Measurements from ENCODE around the gene ZEB2. TPM values are rescaled to one million over a fixed set of nuclear protein-coding genes. Genes with fewer than 3 reads are reported as not detected.

Gene ZEB2
- total RNA-seq, 1 experiment from 2014 or later = 1.1 TPM

- no peaks in the 10 kb centered on the region for H3K36me3 ChIP-seq (ENCODE audit: control insufficient read depth, insufficient read depth, low read length)
- DNase-seq (ENCODE audit: low read depth, low spot score) (no peak), ATAC-seq (no peak)
- intact Hi-C loops (cut with micrococcal nuclease; ENCODE audit: unreplicated experiment) (no loop called here), in situ Hi-C loops (cut with HindIII; ENCODE audit: low pct_unique_long_range_greater_than_20kb, low sequenced_read_pairs) (no loop called here)
- H3K27me3 ChIP-seq (ENCODE audit: control insufficient read depth, insufficient read depth, low read length) = no peaks in the 10 kb centered on the region
- H3K27ac ChIP-seq (ENCODE audit: low read length) = no peak overlapping the region
- CTCF ChIA-PET = no interaction called here
- POLR2A ChIA-PET = no interaction called here
- no peaks in the 10 kb centered on the region for H3K4me1 ChIP-seq (ENCODE audit: control insufficient read depth, insufficient read depth, low read length)
- no TSS peak for BruUV-seq (replicated peaks)
- H3K4me3 ChIP-seq (ENCODE audit: low read depth in 2 of 2, low read length in 2 of 2) = no peak overlapping the region
- H3K9me3 ChIP-seq (ENCODE audit: control insufficient read depth, insufficient read depth, low read depth, low read length) = no peaks in the 10 kb centered on the region
- TF ChIP-seq CTCF (IDR thresholded peaks at IDR 0.05) (no peak), REST (IDR thresholded peaks at IDR 0.05; ENCODE audit: insufficient read depth in 1 of 2, low read depth in 2 of 2, low read length in 1 of 2) (no peak), SIN3A (IDR thresholded peaks at IDR 0.05; ENCODE audit: borderline replicate concordance, insufficient read depth, low read depth, low read length) (no peak), POLR2AphosphoS5 (IDR thresholded peaks at IDR 0.05; ENCODE audit: low read depth, low read length) (no peak), TCF7L2 (IDR thresholded peaks at IDR 0.05; ENCODE audit: low read depth, low read length) (no peak)
These were observed 113.7 kb downstream of the ZEB2 start for GRCh38 chr2:144405982-144406788.

- Histone ChIP-seq H3K27ac (ENCODE audit: low read length) (no peak overlapping the region), H3K9me3 (ENCODE audit: control insufficient read depth, insufficient read depth, low read depth, low read length) (no peaks in the 10 kb centered on the region), H3K4me3 (ENCODE audit: low read depth in 2 of 2, low read length in 2 of 2) (no peak overlapping the region), H3K36me3 (ENCODE audit: control insufficient read depth, insufficient read depth, low read length) (no peaks in the 10 kb centered on the region), H3K27me3 (ENCODE audit: control insufficient read depth, insufficient read depth, low read length) (no peaks in the 10 kb centered on the region), H3K4me1 (ENCODE audit: control insufficient read depth, insufficient read depth, low read length) (no peaks in the 10 kb centered on the region)
- DNase-seq (ENCODE audit: low read depth, low spot score) (no peak), ATAC-seq (no peak)
- ChIA-PET POLR2A (no interaction called here), CTCF (no interaction called here)
- no TSS peak for BruUV-seq (replicated peaks)
- intact Hi-C loops (cut with micrococcal nuclease; ENCODE audit: unreplicated experiment) = no loop called here
- in situ Hi-C loops (cut with HindIII; ENCODE audit: low pct_unique_long_range_greater_than_20kb, low sequenced_read_pairs) = no loop called here
- TF ChIP-seq CTCF (IDR thresholded peaks at IDR 0.05) (no peak), POLR2AphosphoS5 (IDR thresholded peaks at IDR 0.05; ENCODE audit: low read depth, low read length) (no peak), SIN3A (IDR thresholded peaks at IDR 0.05; ENCODE audit: borderline replicate concordance, insufficient read depth, low read depth, low read length) (no peak), REST (IDR thresholded peaks at IDR 0.05; ENCODE audit: insufficient read depth in 1 of 2, low read depth in 2 of 2, low read length in 1 of 2) (no peak)
These were observed 114.6 kb downstream of the ZEB2 start for GRCh38 chr2:144405321-144405720.

Measured in Panc1 (cell line).